ENCODE results near the gene CALY.
"Not testable (repeated sequence)": the region's sequence is repeated elsewhere in the genome, so short reads cannot be mapped to it uniquely, and the experiment has no call there.

CALY gene

DNA sequence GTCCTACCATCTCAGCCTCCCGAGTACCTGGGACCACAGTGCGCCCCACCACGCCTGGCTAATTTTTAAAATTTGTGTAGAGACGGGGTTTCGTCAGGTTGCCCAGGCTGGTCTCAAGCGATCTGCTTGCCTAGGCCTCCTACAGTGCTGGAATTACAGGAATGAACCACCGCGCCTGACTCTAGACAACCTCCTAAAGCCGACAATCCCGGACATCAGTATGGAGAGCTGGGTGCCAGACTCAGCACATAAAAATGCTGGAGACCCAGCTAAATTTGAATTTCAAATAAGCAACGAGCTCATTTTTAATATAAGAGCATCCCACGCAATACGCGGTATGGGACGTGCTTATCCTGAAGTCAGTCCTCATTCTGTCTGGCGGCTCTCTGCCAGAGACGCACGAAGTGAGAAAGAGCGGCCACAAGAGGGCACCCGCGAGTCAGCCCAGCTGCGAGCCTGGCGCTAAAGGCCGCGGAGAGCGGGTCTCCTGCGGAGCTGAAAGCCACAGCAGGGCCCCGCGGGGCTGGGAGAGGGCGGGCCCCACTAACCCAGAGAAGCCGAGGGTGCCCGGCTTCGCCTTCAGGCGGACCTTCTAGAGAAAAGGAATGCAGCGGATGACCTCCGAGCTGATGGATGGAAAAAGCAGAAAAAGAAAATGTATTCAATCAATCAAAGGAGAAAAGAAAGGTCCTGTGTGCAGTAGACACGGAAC lies 7.0 kb downstream of the CALY start:
- peak; percentile 88 for DNase-seq (ENCODE audit: low read depth)

DNA sequence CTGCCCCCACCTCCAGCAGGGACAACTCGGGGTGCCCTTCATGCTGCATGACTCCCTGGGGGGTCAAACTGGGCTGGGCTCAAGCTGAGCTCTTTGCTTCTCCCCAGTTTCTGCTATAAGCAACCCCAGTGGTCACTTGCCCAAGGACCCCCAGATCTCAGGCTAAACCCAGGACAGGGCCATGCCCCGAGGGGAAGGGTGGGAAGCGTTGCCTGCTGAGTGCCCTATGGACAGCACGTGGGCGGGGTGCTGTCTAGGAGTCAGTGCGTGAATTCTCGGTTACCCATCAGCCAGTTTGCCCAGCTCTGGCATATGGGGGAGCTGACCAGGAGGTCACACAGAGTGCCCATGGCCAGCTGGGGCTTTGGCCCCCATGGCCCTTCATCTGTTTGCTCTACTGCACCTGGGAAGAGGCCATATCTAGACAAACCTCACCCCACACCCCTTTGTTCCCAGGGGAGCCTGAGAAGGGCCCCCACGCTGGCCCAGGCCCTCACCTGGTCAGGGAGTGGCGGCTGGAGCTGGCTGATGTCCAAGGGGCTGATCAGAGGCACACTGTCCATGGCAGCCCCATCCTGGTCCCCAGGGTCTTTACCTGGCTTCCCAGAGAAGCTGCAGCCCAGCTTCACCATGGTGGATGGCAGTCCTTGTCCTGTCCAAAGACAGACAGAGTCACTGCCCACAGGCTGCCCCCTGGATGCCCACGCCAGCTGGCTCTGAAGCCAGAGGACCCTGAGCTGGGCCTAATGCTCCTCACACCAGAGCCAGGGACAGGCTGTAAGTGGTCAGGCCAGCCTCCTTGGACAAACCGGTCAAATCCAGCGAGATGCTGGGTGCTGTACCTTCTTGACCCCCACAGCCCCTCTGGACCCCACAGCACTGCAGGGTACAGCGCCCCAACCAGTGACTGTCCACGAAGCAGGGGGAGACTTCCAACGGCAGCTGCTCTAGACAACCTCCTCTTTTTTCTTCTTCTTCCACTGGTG lies 8.0 kb downstream of the CALY start:
- no peak for DNase-seq (ENCODE audit: low read depth)

DNA sequence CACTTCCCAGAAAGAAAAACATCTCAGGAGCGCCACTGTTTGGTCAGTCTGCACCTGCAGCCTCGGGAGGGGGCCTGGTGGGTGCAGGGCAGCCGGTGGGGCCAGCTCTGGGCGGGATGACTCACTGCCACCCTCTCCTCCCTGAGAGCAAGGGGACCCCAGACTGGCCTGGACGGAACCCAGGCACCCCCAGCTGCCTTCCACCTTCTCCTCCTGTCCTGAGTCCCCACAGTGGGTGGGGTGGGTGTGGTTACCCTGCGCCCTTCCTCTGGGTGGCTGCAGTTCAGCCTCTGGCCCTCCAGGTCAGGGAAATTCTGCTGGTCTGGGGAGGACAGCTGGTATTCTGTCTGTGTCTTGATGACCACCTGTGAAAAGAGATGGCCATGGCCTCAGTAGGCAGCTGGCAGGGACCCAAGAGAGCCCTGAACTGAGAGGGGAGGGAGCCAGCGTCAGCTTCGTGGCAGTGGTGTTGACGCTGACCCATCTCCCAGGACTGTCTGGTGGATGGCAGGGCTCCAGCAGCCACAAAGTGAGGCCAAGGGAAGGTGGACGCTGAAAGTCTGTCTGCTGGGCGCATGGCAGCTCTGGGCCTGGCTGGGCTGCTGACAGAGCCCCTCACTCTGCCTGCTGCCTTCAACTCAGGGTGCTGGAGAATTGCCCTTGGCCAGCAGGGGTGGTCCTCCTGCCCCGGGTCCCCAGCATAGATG lies 8.9 kb downstream of the CALY start:
- no peak for DNase-seq (ENCODE audit: low read depth)

DNA sequence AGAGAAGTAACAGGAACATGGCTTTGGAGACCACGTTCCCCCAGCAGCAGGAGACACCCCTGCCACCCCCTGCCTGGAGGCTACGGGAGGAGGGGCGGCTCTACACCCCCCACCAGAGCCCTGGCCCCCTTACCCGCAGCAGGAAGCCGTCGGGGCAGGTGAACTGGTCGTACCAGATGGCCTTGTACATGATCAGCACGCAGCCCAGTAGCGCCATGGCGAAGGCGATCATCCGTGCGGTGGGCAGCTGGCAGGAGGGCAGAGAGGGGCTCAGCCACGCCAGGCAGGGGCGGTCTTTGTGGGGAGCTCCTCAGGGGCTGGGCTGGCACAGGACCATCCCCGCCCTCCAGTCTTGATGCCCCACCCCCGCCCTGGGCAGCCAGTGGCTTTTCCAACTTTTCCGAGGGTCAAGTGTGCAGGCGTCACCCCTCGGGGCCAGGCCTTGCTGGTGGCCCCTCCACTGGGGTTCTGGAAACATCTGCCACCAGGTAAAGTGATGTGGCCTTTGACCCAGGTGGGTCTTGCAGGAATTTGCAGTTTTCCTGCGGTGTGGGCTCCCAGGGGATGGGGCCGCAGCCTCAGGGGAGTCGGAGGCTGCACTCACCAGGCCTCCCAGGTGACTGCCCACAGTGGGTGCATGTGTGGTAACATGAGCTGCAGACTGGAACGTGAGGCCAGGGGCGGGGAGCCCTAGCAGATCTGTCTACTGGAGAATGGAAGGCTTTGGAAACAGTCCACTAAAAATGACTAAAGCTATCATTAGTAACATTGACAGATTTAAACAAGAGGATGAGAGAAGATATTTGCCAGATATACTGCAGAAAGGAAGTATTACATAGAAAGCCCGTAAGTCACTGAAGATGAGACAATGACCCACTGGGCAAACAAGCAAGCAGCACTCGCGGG lies 9.7 kb downstream of the CALY start:
- no peak for DNase-seq (ENCODE audit: low read depth)

DNA sequence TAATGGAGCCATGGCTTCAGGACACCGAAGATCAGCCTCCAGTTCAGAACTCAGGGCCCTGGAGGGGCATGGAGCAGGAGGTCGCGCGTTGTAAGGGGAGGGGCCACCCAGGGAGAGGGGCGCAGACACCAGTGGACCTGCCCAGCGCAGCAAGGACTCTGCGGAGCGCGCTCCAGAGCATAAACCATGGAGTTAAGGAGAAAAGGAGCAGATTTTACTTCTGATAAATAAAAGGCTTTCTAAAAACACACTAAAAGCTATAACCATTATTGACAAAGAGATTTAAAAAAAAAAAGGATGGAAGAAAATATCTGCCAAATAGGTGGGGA lies 10.5 kb downstream of the CALY start:
- DNase-seq (ENCODE audit: low read depth): no peak

DNA sequence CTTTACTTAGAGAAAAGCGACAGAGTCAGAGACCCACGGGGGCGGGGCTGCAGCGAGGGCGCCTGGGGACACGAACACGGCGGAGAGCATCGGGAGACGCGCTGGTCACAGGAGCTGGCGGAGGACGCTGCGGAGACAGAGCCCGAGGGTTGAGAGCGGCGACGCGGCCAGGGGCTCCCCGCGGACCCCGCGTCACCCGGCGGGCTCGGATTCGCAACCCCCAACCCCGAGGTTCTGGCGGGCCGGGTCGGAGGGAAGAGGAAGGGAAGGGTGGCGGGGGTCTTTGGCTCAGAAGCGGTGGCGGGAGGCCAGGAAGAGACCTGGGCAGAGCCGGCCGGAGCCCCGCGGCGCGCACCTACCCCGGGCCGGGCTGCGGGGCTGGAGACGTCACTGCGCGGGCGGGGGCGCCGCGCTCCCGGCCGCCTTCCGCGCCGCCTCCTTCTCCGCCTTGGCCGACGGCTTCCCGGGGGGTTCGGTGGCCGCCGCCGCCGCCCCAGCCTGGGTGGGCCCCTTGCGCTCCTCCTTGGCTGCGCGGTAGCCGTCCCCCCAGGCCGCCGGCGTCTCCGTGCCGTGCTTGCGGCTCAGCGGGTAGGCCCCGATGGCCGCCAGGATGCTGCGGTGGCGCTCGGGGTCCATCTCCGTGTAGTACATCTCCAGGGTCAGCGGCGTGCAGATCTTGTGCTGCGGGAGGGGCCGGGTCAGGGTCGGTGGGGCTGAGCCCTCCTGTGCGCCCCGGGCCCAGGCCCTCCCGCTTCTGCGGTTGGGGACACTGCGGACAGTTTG lies 11.1 kb downstream of the CALY start:
- DNase-seq (ENCODE audit: low read depth): no peak

DNA sequence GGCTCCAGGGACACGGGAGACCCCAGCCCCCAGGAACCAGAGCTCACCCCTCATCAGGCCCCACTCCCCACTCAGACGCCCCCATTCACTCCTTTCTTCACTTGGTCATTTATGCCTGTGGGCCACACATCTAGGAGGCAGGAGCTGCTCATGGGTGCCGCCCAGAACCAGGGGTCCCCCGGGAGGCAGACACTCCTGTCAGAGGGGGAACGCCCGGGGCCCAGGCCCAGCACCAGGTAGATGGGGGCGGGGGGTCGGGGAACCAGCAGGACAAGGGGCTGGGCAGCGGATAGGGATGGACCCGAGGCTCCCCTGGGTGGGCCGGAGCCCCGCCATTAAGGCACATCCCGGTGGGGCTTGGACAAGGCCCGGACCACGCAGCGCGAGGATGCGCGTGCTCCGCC lies 11.8 kb downstream of the CALY start:
- DNase-seq (ENCODE audit: low read depth): no peak

DNA sequence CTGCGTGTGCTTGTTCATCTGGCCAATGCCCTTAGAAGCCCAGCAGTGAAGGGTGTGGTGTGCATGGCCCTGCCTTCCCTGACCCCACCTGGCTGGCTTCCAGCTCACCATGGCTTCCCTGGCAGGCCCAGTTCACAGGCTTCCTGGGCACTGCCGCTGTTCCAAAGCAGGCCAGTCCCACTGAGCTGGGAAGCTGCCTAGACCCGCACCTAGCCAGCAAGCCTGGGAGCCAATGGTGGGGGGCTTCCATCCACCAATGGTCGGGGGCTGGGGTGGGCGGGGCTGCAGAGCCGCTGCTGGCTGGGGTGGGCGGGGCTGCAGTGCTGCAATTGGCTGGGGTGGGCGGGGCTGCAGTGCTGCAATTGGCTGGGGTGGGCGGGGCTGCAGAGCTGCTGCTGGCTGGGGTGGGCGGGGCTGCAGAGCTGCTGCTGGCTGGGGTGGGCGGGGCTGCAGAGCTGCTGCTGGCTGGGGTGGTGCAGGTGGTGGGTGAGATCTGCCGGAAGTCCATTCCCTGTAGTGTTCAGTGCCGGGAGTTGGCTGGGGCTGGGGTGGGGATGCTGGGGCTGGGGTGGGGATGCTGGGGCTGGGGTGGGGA lies 12.4 kb downstream of the CALY start:
- DNase-seq (ENCODE audit: low read depth): peak; percentile 53

DNA sequence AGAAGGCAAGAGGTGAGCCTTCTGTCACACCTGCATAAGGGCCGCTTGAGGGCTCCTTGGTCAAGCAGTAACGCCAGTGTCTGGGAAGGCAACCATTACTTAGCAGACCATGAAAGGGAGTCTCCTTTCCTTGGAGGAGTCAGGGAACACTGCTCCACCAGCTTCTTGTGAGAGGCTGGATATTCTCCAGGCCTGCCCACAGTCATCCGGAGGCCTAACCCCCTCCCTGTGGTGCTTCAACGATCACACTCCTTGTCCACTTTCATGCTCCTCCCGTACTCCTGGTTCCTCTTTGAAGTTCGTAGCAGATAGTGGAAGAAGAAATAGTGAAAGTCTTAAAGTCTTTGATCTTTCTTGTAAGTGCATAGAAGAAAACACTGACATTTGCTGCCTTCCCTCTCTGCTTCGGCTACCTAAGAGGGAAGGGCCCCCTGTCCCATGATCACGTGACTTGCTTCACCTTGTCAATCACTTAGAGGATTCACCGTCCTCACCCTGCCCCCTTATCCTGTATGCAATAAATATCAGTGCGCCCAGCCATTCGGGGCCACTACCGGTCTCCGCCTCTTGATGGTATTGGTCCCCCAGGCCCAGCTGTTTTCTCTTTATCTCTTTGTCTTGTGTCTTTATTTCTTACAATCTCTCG lies 14.5 kb downstream of the CALY start:
- not testable (repeated sequence) for DNase-seq (ENCODE audit: low read depth)

DNA sequence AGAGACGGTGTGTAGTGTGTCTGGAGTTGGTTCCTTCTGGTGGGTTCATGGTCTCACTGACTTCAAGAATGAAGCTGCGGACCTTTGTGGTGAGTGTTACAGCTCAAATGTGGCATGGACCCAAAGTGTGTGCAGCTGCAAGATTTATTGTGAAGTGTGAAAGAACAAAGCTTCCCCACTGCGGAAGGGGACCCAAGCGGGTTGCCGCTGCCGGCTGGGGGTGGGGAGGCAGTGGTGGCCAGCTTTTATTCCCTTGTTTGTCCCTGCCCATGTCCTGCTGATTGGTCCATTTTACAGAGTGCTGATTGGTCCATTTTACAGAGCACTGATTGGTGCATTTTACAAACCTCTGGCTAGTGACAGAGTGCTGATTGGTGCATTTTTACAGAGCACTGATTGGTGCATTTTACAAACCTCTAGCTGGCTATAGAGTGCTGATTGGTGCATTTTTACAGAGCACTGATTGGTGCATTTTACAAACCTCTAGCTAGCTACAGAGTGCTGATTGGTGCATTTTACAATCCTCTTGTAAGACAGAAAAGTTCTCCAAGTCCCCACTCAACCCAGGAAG lies 15.8 kb downstream of the CALY start:
- DNase-seq (ENCODE audit: low read depth): not testable (repeated sequence)

DNA sequence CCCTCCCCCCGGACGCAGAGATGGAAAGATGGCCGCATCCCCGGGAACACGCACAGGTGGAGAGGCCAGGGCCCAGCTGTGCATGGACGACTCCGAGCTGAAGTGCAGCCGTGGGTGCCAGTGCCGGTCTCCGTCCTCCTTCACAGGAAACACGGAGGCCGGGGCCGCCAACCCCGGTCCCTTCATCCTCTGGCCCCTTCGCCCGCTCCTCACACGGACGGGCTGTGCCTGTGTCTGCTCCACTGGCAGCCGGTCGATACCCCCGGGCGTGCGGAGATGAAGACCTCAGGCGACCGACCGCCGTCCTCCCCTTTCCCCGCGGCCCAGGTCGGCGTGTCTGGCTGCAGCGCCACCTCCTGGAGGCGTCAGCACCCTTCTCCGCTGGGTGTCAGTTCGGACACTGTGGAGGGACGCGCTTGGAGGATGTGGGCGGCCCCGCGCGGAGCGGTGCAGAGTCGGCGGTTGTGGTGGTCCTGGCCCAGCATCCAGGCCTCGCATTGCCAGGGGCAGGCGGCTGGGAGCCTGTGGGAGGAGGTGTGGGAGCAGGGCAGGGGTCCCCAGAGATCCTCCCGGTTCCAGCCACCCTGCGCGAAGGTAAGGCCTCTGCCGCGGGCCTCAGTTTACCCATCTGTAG lies 18.1 kb downstream of the CALY start:
- DNase-seq (ENCODE audit: low read depth): peak; percentile 70

DNA sequence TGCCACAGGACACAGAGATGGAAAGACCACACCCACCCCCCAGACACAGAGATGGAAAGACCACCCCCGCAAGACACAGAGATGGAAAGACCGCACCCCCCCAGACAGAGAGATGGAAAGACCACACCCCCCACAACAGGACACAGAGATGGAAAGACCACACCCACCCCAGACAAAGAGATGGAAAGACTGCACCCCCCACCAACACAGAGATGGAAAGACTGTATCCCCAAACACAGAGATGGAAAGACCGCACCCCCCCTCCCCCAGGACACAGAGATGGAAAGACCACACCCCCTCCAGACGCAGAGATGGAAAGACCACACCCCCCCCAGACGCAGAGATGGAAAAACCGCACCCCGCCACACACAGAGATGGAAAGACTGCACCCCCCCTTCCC lies 20.0 kb downstream of the CALY start:
- DNase-seq (ENCODE audit: low read depth): no peak

DNA sequence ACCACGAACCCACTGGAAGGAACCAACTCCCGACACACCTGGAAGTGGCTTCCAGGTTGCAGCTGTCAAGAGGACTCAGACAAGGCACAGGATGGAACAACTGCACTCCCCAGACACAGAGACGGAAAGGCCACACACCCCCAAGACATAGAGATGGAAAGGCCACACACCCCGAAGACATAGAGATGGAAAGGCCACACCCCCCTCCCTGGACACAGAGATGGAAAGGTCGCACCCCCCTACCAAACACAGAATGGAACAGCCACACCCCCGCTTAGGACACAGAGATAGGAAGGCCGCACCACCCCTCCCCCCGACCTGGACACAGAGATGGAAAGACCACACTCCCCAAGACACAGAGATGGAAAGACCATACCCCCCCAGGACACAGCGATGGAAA lies 20.4 kb downstream of the CALY start:
- no peak for DNase-seq (ENCODE audit: low read depth)

DNA sequence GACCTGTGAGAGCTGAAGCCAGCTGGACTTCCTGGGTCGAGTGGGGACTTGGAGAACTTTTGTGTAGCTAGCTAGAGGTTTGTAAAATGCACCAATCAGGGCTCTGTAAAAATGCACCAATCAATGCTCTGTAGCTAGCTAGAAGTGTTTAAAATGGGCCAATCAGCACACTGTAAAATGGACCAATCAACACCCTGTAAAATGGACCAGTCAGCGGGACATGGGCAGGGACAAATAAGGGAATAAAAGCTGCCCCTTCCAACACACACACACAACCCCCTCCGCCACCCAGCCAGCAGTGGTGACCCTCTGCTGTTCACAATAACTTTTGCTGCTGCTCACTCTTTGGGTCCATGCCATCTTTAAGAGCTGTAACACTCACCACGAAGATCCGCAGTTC lies 20.8 kb downstream of the CALY start:
- peak; percentile 31 for DNase-seq (ENCODE audit: low read depth)

DNA sequence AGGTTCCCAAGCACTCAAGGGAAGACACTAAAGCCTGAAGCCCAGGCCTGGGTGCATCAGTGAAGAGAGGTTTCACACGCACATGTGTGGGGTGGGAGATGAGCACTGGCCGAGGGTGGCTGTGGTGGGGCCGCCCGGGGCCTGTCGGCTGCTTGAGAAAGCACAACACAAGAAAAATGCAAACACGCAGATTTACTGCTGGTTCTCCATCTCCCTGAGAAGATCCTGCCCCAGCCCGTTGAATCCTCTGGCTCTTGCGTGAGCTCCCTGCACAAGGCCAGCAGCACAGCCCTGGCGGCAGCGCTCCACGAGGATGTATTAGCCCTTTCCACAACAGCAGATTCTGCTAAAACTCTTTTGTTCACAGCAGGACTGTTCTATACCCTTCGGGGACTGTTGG lies 21.8 kb downstream of the CALY start:
- no peak for DNase-seq (ENCODE audit: low read depth)

DNA sequence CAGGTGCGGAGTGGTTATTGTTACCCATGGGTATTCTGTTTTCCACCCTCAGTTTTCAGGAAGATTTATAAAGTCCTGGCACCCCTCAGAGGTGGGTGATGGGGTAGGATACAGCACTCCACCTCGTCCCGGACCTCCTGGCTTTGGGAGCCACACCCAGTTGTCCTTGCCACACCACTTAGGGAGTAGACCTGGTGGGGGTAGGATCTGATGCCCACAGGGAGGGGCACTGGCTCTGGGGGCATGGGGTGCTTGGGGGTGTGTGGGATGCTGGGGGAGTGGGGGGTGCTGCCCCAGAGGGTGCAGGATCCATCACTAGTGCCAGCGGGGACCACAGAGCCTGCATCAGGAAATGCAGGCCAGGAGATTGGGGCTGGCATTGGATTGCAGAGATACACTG lies 23.5 kb downstream of the CALY start:
- no peak for DNase-seq (ENCODE audit: low read depth)

DNA sequence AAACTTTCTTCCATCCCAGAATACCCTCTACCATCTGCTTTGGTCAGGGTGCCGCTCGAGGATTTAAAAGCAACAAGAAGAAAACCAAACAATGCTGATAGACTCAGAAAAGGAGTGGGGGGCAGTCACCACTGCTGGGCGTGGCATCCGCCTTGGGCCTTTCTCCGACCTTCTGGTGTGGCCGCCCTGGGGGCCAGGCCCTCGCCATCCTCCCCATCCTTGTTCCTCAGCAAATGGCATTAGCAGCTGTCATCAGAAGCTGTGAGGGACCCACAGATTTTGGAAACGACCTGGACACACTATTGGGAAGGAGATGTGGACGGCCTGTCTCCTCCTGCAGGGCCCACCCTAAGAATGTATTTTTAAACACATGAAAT lies 23.9 kb downstream of the CALY start:
- DNase-seq (ENCODE audit: low read depth): no peak

DNA sequence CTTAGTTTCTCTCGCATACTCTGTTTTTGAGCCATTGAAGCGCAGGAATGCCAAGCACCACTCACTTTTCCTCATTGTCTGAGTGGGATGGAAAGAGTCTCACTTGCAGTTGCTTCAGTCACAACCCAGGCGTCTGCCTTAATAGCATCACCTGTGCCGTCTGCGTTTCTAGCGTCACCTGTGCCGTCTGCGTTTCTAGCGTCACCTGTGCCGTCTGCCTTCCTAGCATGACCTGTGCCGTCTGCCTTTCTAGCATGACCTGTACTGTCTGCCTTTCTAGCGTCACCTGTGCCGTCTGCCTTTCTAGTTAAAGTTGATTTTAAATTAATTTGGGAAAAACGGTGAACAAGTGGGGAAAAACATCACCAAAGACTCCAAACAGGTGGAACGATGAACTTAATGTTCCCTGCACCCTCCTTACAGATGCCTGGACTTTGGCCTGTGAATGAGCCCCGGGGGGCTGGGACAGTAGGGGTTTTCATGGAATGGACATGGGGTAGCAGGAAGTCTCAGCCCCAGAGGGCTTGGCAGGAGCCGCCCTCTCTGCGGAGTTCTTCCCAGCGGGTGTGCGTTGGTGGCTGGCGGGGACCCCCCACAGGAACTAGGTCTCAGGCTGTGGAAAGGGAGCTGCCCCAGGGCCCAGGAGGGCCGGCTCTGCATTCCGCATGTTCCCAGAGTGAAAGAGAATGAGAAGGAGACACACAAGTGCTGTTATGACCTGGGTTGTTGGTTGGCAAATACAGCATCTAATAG lies 24.5 kb downstream of the CALY start:
- no peak for DNase-seq (ENCODE audit: low read depth)

DNA sequence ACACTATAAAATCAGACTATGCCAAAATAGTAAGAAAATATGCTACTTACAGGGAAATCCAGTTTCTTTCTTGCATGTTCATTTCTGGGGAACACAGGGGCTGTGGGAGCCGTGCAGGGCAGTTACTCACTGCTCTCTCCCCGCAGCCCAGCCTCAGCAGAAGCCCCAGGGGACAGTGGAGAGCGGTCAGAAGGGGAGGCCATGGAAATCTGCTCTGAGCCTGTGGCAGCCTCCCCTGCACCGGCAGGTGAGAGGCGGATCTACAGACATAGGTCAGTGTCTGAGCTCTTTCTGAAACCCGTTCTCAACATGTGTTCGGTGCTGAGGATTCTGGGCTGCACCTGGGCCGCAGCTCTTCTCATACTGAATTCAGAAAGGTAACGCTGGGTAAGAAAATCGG lies 25.1 kb downstream of the CALY start:
- no peak for DNase-seq (ENCODE audit: low read depth)

Data from ELR (cell line).